A549 (cell line): ENCODE results near the gene TRMT61A. TPM values are rescaled to one million over a fixed set of nuclear protein-coding genes. Genes with fewer than 3 reads are reported as not detected.

ENCODE experiments used
- ATAC-seq, 2 experiments: fragments of 200-7000 bp in 1 of 2; fragments of >200 bp in 1 of 2; cut with Nextera tagmentation in 1 of 2; cut with Tn5 transposase in 1 of 2; 3 replicates each; pipeline versions ENCODE4 v1.8.0 to v1.9.1; 2018 to 2020; ENCODE audit warnings: mild to moderate bottlenecking in 1 of 2, moderate library complexity in 1 of 2
- CTCF ChIA-PET: fragments of 300-600 bp; sonication (Branson Sonifier 250); formaldehyde crosslinking; extraction: SDS; loops from one replicate; lab custom pipeline; 2021; ENCODE audit warnings: antibody characterized with exemption, inconsistent platforms; lab: Yijun Ruan, JAX
- POLR2A ChIA-PET: fragments of 350-600 bp; formaldehyde crosslinking; extraction: SDS; loops from one replicate; lab custom pipeline; 2021; ENCODE audit warnings: antibody characterized with exemption, inconsistent platforms; lab: Yijun Ruan, JAX
- DNase-seq, 2 experiments: peaks; one replicate each; pipeline versions ENCODE4 v3.0.0 to v3.0.0-alpha.2; 2011 to 2016; ENCODE audit warnings: low read depth in 1 of 2, low spot score in 1 of 2
- FAIRE-seq: peaks from 2 replicates; lab custom pipeline; 2011; peaks lifted over from hg19 to GRCh38; lab: Jason Lieb, UNC
- H3K27ac ChIP-seq, 2 experiments: fragments of >200 bp; sonication (Bioruptor Twin); formaldehyde crosslinking; 3 replicates each; pipeline ENCODE4 v1.5.1; 2016 to 2017
- H3K4me1 ChIP-seq: fragments of >200 bp; sonication (Bioruptor Twin); formaldehyde crosslinking; 3 replicates; pipeline ENCODE4 v1.6.1; 2016
- H3K4me2 ChIP-seq: fragments of >200 bp; sonication (Bioruptor Twin); formaldehyde crosslinking; 3 replicates; pipeline ENCODE4 v1.6.1; 2016
- H3K4me3 ChIP-seq: fragments of >200 bp; sonication (Bioruptor Twin); formaldehyde crosslinking; 3 replicates; pipeline ENCODE4 v1.5.1; 2016
- H3K9me3 ChIP-seq: fragments of >200 bp; sonication (Bioruptor Twin); formaldehyde crosslinking; 3 replicates; pipeline ENCODE4 v1.6.1; 2016
- CBX2 ChIP-seq: fragments of 200-600 bp; sonication (generic); IDR thresholded peaks from 2 replicates; pipeline ENCODE4 v1.6.1; 2016; ENCODE audit warnings: low read depth, mild to moderate bottlenecking, borderline replicate concordance
- EHF ChIP-seq: fragments of 250-450 bp; sonication (Bioruptor Pico); IDR thresholded peaks from 2 replicates; pipeline ENCODE4 v1.5.0; 2020; ENCODE audit warnings: mild to moderate bottlenecking
- ESRRA ChIP-seq: fragments of 150-350 bp; IDR thresholded peaks from 2 replicates; pipeline ENCODE4 v1.6.1; 2014; ENCODE audit warnings: mild to moderate bottlenecking, low read length, borderline replicate concordance
- FOSL2 ChIP-seq, 2 experiments: fragments of 450-650 bp in 1 of 2; fragments of >200 bp in 1 of 2; sonication (Bioruptor Twin) in 1 of 2; formaldehyde crosslinking; IDR thresholded peaks; 2 replicates each; pipeline versions ENCODE4 v1.5.0 to v1.6.1; 2016 to 2020; ENCODE audit warnings: mild to moderate bottlenecking in 1 of 2, moderate library complexity in 1 of 2
- HEYL ChIP-seq: fragments of 250-450 bp; sonication (Bioruptor Pico); IDR thresholded peaks from 2 replicates; pipeline ENCODE4 v1.8.0; 2021; ENCODE audit warnings: mild to moderate bottlenecking, moderate library complexity
- HOXB13 ChIP-seq: fragments of 250-450 bp; sonication (Bioruptor Pico); IDR thresholded peaks from 2 replicates; pipeline ENCODE4 v1.5.0; 2020; ENCODE audit warnings: low read depth, mild to moderate bottlenecking, moderate library complexity
- JUNB ChIP-seq: fragments of >200 bp; sonication (Bioruptor Twin); formaldehyde crosslinking; IDR thresholded peaks from 2 replicates; pipeline ENCODE4 v1.6.1; 2016
- KDM1A ChIP-seq: fragments of 200-600 bp; sonication (generic); IDR thresholded peaks from 2 replicates; pipeline ENCODE4 v1.6.1; 2016; ENCODE audit warnings: low read depth, mild to moderate bottlenecking
- MAFK ChIP-seq: fragments of 450-650 bp; IDR thresholded peaks from 2 replicates; pipeline ENCODE4 v1.6.1; 2014; ENCODE audit not compliant: partially characterized antibody
- MAZ ChIP-seq: fragments of 150-350 bp; IDR thresholded peaks from 2 replicates; pipeline ENCODE4 v1.6.1; 2014; ENCODE audit warnings: antibody characterized with exemption, low read depth, low read length, borderline replicate concordance
- MYC ChIP-seq: IDR thresholded peaks from 2 replicates; pipeline ENCODE4 v1.6.1; 2012; ENCODE audit warnings: mild to moderate bottlenecking, inconsistent platforms, low read length, improper control_type of control experiment, borderline replicate concordance
- NFE2L2 ChIP-seq: fragments of 150-350 bp; conservative IDR thresholded peaks from 2 replicates; pipeline ENCODE4 v1.6.1; 2014; ENCODE audit warnings: low read length
- TFCP2L1 ChIP-seq: fragments of 250-450 bp; sonication (Bioruptor Pico); IDR thresholded peaks from 2 replicates; pipeline ENCODE4 v1.5.0; 2021; ENCODE audit warnings: mild to moderate bottlenecking
- ZNF302 ChIP-seq: fragments of 250-450 bp; sonication (Bioruptor Pico); IDR thresholded peaks from 2 replicates; pipeline ENCODE4 v1.9.0; 2021; ENCODE audit warnings: inconsistent platforms, mild to moderate bottlenecking, moderate library complexity
- ZSCAN20 ChIP-seq: fragments of 250-450 bp; sonication (Bioruptor Pico); IDR thresholded peaks from 2 replicates; pipeline ENCODE4 v1.8.0; 2022; ENCODE audit warnings: mild to moderate bottlenecking, moderate library complexity
- WGBS: methylation state at CpG from one replicate; pipeline ENCODE4 v1.1.6; 2017; ENCODE audit errors: missing lambda C conversion rate; 5-methylcytosine and 5-hydroxymethylcytosine counted together
- polyA plus RNA-seq, 4 experiments: library from polyadenylated mRNA; depleted of rRNA in 3 of 4; stranded (reverse); fragments of >200 nt; fragmentation: RNase III in 1 of 4; extraction: RNeasy Plus Mini Kit Qiagen cat#74134 plus additional on column Dnase treatment in 1 of 4; gene quantifications; 2 replicates in 3 of 4; 3 replicates in 1 of 4; pipeline ENCODE4 v1.2.3, GENCODE V29; 2011 to 2017
- TF ChIP-seq, protein P1 (sequence below): fragments of >200 bp; sonication (Bioruptor Twin); formaldehyde crosslinking; IDR thresholded peaks from 2 replicates; pipeline ENCODE4 v1.6.1; 2016
- TF ChIP-seq, protein P2 (sequence below): fragments of 250-450 bp; sonication (Bioruptor Pico); IDR thresholded peaks from 2 replicates; pipeline ENCODE4 v1.5.0; 2021; ENCODE audit warnings: mild to moderate bottlenecking, moderate library complexity, borderline replicate concordance
- TF ChIP-seq, protein P3 (sequence below): IDR thresholded peaks from 2 replicates; pipeline ENCODE4 v1.6.1; 2012

The TRMT61A gene
- polyA plus RNA-seq, 2 of the 4 experiments (the other 2 are of a cell fraction) = 8.3 to 19.4 TPM

DNA sequence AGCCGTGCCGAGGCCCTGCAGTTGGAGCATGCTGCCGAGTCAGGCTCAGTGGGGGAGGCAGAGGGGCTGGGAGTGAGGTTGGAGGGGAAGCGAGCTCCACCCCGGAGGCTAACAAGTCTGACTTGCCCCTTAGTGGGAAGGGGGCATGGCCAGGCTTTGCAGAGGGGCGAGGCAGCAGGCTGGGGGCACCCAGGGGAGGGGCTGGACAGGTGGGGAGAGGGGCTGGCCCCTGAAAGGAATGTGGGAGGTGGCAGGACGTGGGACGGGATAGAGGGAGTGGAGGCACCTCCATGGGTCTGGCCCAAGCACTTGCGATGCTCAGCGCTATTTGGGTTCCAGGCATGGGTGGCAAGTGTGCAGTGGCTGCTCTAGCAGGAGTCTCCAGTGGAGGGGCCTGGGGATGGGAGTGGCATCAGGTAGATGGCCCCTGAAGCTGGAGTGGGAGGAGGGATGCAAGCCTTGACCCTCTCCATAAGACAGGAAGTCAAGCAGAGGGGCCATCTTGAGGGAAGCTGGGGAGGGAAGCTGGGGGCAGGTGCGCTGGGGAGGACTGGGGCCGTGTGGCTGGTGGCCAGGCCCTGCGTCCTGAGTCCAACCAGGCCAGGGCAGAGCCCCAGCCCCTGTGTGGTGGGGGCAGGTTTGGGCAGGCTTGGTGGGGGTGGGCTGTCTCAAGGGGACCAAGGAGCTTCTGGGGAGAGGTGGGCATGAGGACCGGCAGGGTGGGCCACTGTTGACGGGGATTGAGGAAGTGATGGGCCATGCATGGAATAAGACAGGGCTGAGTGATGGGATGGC lies 2.6 kb downstream of the TRMT61A start:
- Histone ChIP-seq H3K4me1 (peaks cover 27% of the 10 kb centered on the region), H3K4me2 (peak overlapping the region; percentile 99; the same call in 1 of the 3 replicates), H3K27ac (no peak overlapping the region), H3K4me3 (no peak overlapping the region), H3K9me3 (no peaks in the 10 kb centered on the region)
- POLR2A ChIA-PET = no interaction called here
- WGBS = 83% methylated on average over 12 of the region's 15 CpGs
- FAIRE-seq (no peak), DNase-seq (no peak), ATAC-seq (no peak)
- CTCF ChIA-PET = interaction anchor here (0.6 to 28.8 kb wide), 4 partner anchors 13 to 936 kb away, joined by 3 to 489 read pairs (median 94); partner anchors contain the start of gene CKB
- TF ChIP-seq TFCP2L1 (no peak), MAFK (no peak), CBX2 (no peak), ZNF302 (CRISPR knock-in tag) (no peak), MAZ (no peak), HEYL (CRISPR knock-in tag) (no peak), KDM1A (no peak), JUNB (no peak), HOXB13 (CRISPR knock-in tag) (no peak), EHF (CRISPR knock-in tag) (no peak), ESRRA (no peak), FOSL2 (IDR thresholded peaks at IDR 0.05) (no peak), FOSL2 (CRISPR knock-in tag; IDR thresholded peaks at IDR 0.05) (no peak), ZSCAN20 (no peak), NFE2L2 (no peak)
- TF ChIP-seq, protein P1, sequence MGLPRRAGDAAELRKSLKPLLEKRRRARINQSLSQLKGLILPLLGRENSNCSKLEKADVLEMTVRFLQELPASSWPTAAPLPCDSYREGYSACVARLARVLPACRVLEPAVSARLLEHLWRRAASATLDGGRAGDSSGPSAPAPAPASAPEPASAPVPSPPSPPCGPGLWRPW = no peak
- TF ChIP-seq, protein P2, sequence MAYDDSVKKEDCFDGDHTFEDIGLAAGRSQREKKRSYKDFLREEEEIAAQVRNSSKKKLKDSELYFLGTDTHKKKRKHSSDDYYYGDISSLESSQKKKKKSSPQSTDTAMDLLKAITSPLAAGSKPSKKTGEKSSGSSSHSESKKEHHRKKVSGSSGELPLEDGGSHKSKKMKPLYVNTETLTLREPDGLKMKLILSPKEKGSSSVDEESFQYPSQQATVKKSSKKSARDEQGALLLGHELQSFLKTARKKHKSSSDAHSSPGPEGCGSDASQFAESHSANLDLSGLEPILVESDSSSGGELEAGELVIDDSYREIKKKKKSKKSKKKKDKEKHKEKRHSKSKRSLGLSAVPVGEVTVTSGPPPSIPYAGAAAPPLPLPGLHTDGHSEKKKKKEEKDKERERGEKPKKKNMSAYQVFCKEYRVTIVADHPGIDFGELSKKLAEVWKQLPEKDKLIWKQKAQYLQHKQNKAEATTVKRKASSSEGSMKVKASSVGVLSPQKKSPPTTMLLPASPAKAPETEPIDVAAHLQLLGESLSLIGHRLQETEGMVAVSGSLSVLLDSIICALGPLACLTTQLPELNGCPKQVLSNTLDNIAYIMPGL (CRISPR knock-in tag) = no peak
- TF ChIP-seq, protein P3, sequence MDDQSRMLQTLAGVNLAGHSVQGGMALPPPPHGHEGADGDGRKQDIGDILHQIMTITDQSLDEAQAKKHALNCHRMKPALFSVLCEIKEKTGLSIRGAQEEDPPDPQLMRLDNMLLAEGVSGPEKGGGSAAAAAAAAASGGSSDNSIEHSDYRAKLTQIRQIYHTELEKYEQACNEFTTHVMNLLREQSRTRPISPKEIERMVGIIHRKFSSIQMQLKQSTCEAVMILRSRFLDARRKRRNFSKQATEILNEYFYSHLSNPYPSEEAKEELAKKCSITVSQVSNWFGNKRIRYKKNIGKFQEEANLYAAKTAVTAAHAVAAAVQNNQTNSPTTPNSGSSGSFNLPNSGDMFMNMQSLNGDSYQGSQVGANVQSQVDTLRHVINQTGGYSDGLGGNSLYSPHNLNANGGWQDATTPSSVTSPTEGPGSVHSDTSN = no peak

DNA sequence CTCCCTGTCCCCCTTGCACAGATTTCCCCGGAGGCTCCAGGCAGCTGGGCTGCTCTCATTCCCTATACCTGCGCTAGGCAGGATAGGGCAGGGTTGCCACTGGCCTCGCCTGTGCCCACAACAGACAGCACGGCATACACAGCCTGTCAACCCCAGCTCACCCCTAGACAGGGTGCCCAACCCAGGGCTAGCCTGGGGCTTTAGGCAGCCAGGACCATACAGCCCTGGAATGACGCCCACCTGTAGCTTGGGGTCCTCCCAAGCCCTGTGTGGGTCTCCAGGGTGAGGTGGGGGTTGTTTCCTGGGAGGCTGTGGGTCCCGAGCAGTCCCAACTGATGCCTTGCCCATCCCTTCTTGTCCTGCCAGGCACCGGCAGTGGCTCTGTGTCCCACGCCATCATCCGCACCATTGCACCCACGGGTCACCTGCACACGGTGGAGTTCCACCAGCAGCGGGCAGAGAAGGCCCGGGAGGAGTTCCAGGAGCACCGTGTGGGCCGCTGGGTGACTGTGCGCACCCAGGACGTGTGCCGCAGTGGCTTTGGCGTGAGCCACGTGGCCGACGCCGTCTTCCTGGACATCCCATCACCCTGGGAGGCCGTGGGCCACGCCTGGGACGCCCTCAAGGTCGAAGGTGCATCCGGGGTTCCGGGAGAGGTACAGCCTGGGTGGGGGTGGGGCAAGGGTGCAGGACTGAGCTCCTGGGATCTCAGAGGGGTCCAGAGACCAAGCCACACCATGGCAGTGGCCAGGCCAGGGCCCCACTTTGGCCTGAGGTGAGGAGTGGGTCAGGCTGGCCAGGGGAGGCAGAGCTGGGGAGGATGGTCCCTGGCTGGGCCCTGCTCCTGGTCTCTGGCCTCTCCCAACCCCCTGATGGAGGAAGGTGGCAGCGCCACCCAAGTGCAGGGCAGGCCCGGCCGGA lies 3.5 kb downstream of the TRMT61A start:
- POLR2A ChIA-PET = interaction anchor here (0.5 kb wide), 1 partner anchor 160 kb away, joined by 9 read pairs; no protein-coding TSS in a partner anchor
- no peak for FAIRE-seq
- no peak for DNase-seq
- CTCF ChIA-PET = interaction anchor here (0.6 to 28.8 kb wide), 3 partner anchors 12 to 455 kb away, joined by 3 to 489 read pairs (median 184); partner anchors contain the start of gene CKB
- 88% methylated on average over 28 of the region's 32 CpGs for WGBS
- Histone ChIP-seq H3K4me1 (peaks cover 25% of the 10 kb centered on the region), H3K4me2 (no peak overlapping the region), H3K9me3 (no peaks in the 10 kb centered on the region), H3K27ac (no peak overlapping the region), H3K4me3 (no peak overlapping the region)
- no peak for TF ChIP-seq MYC
- no peak for ATAC-seq
